ENCODE measurements around the gene PGBD5. TPM values are rescaled to one million over a fixed set of nuclear protein-coding genes. Genes with fewer than 3 reads are reported as not detected.

Gene PGBD5
- total and polyA plus RNA-seq, 9 of the 15 experiments (the other 6 are each of a cell fraction or from before 2014, with no cell fraction given): under 0.01 to 0.40 (median 0.10) TPM; not detected in 3

DNA sequence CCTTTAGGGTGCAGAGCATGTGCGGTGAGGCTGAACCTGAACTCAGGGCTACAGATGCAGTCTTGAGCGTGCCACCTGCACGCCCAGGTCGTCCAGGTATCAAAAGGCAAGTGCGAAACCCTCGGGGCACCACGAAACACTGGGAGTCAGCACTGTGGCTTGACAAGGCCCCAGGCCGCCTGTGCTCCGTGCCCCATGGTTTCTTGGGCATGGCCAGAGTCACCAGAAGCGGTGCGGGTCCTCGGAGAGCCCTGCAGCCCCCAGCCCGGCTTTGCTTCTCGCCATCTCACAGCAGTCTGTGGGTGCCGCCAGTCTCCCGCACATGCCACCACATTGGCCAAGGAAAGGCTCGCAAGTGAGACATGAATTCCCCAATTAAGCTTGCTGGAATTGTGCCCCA lies 117.3 kb downstream of the PGBD5 start (continued):
- TF ChIP-seq PYGO2 (tag; IDR thresholded peaks at IDR 0.05): no peak

DNA sequence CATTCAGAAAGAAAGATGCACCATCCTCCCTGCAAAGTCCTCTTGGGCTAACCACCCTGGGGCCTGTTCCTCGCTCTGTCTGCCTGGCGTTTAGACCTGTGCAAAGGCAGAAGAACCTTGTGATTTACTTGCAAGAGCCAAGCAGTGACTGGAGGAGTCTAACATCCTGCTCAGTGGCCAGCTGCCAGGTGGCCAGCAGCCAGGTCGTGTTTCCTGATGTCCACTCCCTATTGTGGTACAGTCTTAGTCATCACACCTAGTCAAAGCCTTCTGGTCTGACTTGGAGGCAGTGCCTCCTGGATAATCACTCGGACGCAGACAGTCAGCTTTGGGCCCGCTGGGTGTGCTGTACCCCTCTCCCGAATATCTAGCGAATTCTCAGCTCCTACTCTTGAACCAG lies 118.1 kb downstream of the PGBD5 start:
- Histone ChIP-seq H3K79me2 (ENCODE audit: control insufficient read depth, insufficient read depth, low read length) (no peaks in the 10 kb centered on the region), H3K4me2 (ENCODE audit: insufficient read depth, low read length) (no peak overlapping the region), H3K9me1 (ENCODE audit: control insufficient read depth, insufficient read depth, low read length) (no peaks in the 10 kb centered on the region), H3K4me3 (no peak overlapping the region), H3K36me3 (ENCODE audit: control insufficient read depth, insufficient read depth, low read length) (no peaks in the 10 kb centered on the region), H4K20me1 (replicated peaks; ENCODE audit: control insufficient read depth, insufficient read depth, low read length) (0 out of 2 replicates have a peak, but pooled peaks cover 3% of the 10 kb centered on the region), H3K9ac (ENCODE audit: insufficient read depth in 1 of 2, low read depth in 2 of 2, low read length in 2 of 2) (no peak overlapping the region), H3K4me1 (replicated peaks in 1 of 2; ENCODE audit: control insufficient read depth in 2 of 2, insufficient read depth in 2 of 2, low read length in 2 of 2) (no peaks in the 10 kb centered on the region), H3K27ac (ENCODE audit: extremely low read depth, low read depth, low read length) (no peak overlapping the region), H3K9me3 (replicated peaks; ENCODE audit: control insufficient read depth, insufficient read depth, low read depth, low read length) (no peaks in the 10 kb centered on the region), H2AFZ (ENCODE audit: low read depth, low read length) (no peak overlapping the region), H3K27me3 (ENCODE audit: control insufficient read depth in 2 of 2, insufficient read depth in 2 of 2, low read length in 2 of 2) (peaks cover 29 to 47% of the 10 kb centered on the region in 2 experiments)
- in situ Hi-C loops (cut with MboI) (loop anchor here (10.0 to 25.0 kb wide), 2 partner anchors 596 to 1053 kb away; no protein-coding TSS in a partner anchor), intact Hi-C loops (cut with micrococcal nuclease) (no loop called here)
- peak; percentile 43 for ATAC-seq
- 2% methylated on average over 8 of the region's 8 CpGs for WGBS (ENCODE audit: insufficient coverage, low coverage, missing lambda C conversion rate)
- POLR2A ChIA-PET: interaction anchor here (0.5 to 1.0 kb wide), 2 partner anchors 12 to 1079 kb away, joined by 3 read pairs; no protein-coding TSS in a partner anchor
- peak in 1 of 4 experiments; percentile 44 for DNase-seq (ENCODE audit: extremely low read depth in 1 of 4, low spot score in 3 of 4)
- FAIRE-seq: peak; percentile 65
- CTCF ChIA-PET (ENCODE audit: low intra/inter-chr PET ratio): interaction anchor here (0.6 kb wide), 1 partner anchor 98 kb away, joined by 3 read pairs; no protein-coding TSS in a partner anchor
- BruUV-seq (replicated peaks): no TSS peak
- TF ChIP-seq, protein P1, sequence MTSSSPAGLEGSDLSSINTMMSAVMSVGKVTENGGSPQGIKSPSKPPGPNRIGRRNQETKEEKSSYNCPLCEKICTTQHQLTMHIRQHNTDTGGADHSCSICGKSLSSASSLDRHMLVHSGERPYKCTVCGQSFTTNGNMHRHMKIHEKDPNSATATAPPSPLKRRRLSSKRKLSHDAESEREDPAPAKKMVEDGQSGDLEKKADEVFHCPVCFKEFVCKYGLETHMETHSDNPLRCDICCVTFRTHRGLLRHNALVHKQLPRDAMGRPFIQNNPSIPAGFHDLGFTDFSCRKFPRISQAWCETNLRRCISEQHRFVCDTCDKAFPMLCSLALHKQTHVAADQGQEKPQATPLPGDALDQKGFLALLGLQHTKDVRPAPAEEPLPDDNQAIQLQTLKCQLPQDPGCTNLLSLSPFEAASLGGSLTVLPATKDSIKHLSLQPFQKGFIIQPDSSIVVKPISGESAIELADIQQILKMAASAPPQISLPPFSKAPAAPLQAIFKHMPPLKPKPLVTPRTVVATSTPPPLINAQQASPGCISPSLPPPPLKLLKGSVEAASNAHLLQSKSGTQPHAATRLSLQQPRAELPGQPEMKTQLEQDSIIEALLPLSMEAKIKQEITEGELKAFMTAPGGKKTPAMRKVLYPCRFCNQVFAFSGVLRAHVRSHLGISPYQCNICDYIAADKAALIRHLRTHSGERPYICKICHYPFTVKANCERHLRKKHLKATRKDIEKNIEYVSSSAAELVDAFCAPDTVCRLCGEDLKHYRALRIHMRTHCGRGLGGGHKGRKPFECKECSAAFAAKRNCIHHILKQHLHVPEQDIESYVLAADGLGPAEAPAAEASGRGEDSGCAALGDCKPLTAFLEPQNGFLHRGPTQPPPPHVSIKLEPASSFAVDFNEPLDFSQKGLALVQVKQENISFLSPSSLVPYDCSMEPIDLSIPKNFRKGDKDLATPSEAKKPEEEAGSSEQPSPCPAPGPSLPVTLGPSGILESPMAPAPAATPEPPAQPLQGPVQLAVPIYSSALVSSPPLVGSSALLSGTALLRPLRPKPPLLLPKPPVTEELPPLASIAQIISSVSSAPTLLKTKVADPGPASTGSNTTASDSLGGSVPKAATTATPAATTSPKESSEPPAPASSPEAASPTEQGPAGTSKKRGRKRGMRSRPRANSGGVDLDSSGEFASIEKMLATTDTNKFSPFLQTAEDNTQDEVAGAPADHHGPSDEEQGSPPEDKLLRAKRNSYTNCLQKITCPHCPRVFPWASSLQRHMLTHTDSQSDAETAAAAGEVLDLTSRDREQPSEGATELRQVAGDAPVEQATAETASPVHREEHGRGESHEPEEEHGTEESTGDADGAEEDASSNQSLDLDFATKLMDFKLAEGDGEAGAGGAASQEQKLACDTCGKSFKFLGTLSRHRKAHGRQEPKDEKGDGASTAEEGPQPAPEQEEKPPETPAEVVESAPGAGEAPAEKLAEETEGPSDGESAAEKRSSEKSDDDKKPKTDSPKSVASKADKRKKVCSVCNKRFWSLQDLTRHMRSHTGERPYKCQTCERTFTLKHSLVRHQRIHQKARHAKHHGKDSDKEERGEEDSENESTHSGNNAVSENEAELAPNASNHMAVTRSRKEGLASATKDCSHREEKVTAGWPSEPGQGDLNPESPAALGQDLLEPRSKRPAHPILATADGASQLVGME (CRISPR knock-in tag; IDR thresholded peaks at IDR 0.05): no peak
- TF ChIP-seq, protein P2, sequence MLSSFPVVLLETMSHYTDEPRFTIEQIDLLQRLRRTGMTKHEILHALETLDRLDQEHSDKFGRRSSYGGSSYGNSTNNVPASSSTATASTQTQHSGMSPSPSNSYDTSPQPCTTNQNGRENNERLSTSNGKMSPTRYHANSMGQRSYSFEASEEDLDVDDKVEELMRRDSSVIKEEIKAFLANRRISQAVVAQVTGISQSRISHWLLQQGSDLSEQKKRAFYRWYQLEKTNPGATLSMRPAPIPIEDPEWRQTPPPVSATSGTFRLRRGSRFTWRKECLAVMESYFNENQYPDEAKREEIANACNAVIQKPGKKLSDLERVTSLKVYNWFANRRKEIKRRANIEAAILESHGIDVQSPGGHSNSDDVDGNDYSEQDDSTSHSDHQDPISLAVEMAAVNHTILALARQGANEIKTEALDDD (IDR thresholded peaks at IDR 0.05): peak; percentile 45; the same call in 1 of the 2 replicates
- TF ChIP-seq SMARCC2 (IDR thresholded peaks at IDR 0.05; ENCODE audit: low read depth) (no peak), CBFA2T3 (IDR thresholded peaks at IDR 0.05) (peak; percentile 38; the same call in 1 of the 2 replicates), ZNF644 (tag; IDR thresholded peaks at IDR 0.05; ENCODE audit: low read depth) (no peak), NFIC (IDR thresholded peaks at IDR 0.05) (peak; percentile 86), CBX5 (IDR thresholded peaks at IDR 0.05; ENCODE audit: borderline replicate concordance, low read depth) (no peak), NONO (IDR thresholded peaks at IDR 0.05; ENCODE audit: low read depth in 2 of 2, low read length in 1 of 2) (no peak), POLR2H (tag; IDR thresholded peaks at IDR 0.05; ENCODE audit: low read depth) (no peak), BACH1 (tag; IDR thresholded peaks at IDR 0.05) (no peak), ETV1 (tag; conservative IDR thresholded peaks at IDR 0.05; ENCODE audit: low read depth) (0 out of 2 replicates have a peak, but pooled peaks have one; percentile 40), HDAC1 (IDR thresholded peaks at IDR 0.05) (no peak)
- TF ChIP-seq, protein P3, sequence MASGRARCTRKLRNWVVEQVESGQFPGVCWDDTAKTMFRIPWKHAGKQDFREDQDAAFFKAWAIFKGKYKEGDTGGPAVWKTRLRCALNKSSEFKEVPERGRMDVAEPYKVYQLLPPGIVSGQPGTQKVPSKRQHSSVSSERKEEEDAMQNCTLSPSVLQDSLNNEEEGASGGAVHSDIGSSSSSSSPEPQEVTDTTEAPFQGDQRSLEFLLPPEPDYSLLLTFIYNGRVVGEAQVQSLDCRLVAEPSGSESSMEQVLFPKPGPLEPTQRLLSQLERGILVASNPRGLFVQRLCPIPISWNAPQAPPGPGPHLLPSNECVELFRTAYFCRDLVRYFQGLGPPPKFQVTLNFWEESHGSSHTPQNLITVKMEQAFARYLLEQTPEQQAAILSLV (tag; IDR thresholded peaks at IDR 0.05): no peak

Data from K562 (cell line).